Measurements from ENCODE around the gene GPA33.

GRCh38 chr1:167065471-167065870 is 24.7 kb downstream of the GPA33 start:
- TF ChIP-seq CTCF (IDR thresholded peaks at IDR 0.05) (no peak), POLR2A (IDR thresholded peaks at IDR 0.05) (no peak)

All from Peyer's patch (tissue), 4 donors.